Mucosa of descending colon (tissue), 3 donors: ENCODE data around the gene SLC9A9. TPM values are rescaled to one million over a fixed set of nuclear protein-coding genes. Genes with fewer than 3 reads are reported as not detected.
"Not testable (repeated sequence)": the region's sequence is repeated elsewhere in the genome, so short reads cannot be mapped to it uniquely, and the experiment has no call there.

ENCODE experiments used
- ATAC-seq: fragments of 200-7000 bp; cut with Tn5 transposase; one replicate; pipeline ENCODE4 v1.9.1; 2020; ENCODE audit warnings: mild to moderate bottlenecking, moderate library complexity
- DNase-seq, 3 donors: peaks; one replicate each; pipeline ENCODE4 v3.0.0-alpha.2; 2020
- H3K36me3 ChIP-seq: fragments of 200-600 bp; one replicate; pipeline ENCODE4 v1.8.0; 2021; ENCODE audit warnings: low read depth, mild to moderate bottlenecking
- H3K4me1 ChIP-seq: fragments of 200-600 bp; one replicate; pipeline ENCODE4 v1.8.0; 2021; ENCODE audit warnings: low read depth, mild to moderate bottlenecking
- H3K4me3 ChIP-seq: fragments of 200-600 bp; one replicate; pipeline ENCODE4 v1.8.0; 2021; ENCODE audit warnings: mild to moderate bottlenecking
- H3K9me3 ChIP-seq: fragments of 200-600 bp; one replicate; pipeline ENCODE4 v1.8.0; 2021; ENCODE audit warnings: mild to moderate bottlenecking
- CTCF ChIP-seq: fragments of 200-600 bp; IDR thresholded peaks from one replicate; pipeline ENCODE4 v1.8.0; 2022; ENCODE audit warnings: antibody characterized with exemption, mild to moderate bottlenecking
- intact Hi-C, 2 donors: fragments of 100-400 bp; cut with DNase I in 1 of 2; cut with micrococcal nuclease in 1 of 2; formaldehyde crosslinking; loops; one replicate each; pipeline versions ENCODE4 v1.11.0 to v1.11.1; 2022; cut with DNase I, micrococcal nuclease
- total RNA-seq, 3 donors: library from RNA; stranded (reverse); fragmentation: NEBNext Ultra II Directional in 2 of 3; extraction: Animal tissue kit (Norgen Biotek cat#: 25700) in 2 of 3; gene quantifications; one replicate each; pipeline versions ENCODE4 v1.2.1 to v1.2.4, GENCODE V29; 2021 to 2023
- donor health status: DM: no; HTN: no; CAD: no; lungs with moderate emphysema.
- donor health status: DM: no; HTN: no; CAD: no.
- donor health status: DM: no; HTN: yes; CAD: no.

Gene SLC9A9
- total RNA-seq, 3 donors from 2014 or later, result 3.2 to 18.2 (median 6.8) TPM

GRCh38 chr3:143529018-143529478 lies 319.2 kb downstream of the SLC9A9 start:
- Histone ChIP-seq H3K36me3 (no peaks in the 10 kb centered on the region), H3K4me3 (no peak overlapping the region), H3K9me3 (no peaks in the 10 kb centered on the region), H3K4me1 (no peaks in the 10 kb centered on the region)
- DNase-seq (peak in 1 of 3 donors; percentile 49), ATAC-seq (peak; percentile 67)
- no peak for TF ChIP-seq CTCF
- intact Hi-C loops, result no loop called here

GRCh38 chr3:143526011-143526545 lies 322.2 kb downstream of the SLC9A9 start:
- Histone ChIP-seq H3K36me3 (no peaks in the 10 kb centered on the region), H3K9me3 (no peaks in the 10 kb centered on the region), H3K4me3 (no peak overlapping the region), H3K4me1 (no peaks in the 10 kb centered on the region)
- ATAC-seq, result no peak
- intact Hi-C loops, result no loop called here
- no peak for TF ChIP-seq CTCF
- no peak for DNase-seq

- Histone ChIP-seq H3K4me1 (no peaks in the 10 kb centered on the region), H3K4me3 (no peak overlapping the region), H3K9me3 (no peaks in the 10 kb centered on the region), H3K36me3 (no peaks in the 10 kb centered on the region)
- TF ChIP-seq CTCF, result no peak
- intact Hi-C loops, result no loop called here
- no peak for DNase-seq
- no peak for ATAC-seq
These were observed 322.9 kb downstream of the SLC9A9 start for GRCh38 chr3:143525408-143525807.

- TF ChIP-seq CTCF, result no peak
- no peaks in the 10 kb centered on the region for H3K9me3 ChIP-seq
These were observed 326.5 kb downstream of the SLC9A9 start for GRCh38 chr3:143521803-143522202.

GRCh38 chr3:143517131-143517530 lies 331.1 kb downstream of the SLC9A9 start:
- intact Hi-C loops, H3K4me1 ChIP-seq, H3K36me3 ChIP-seq: not testable (repeated sequence)

More at GRCh38 chr3:143521803-143522202, 326.5 kb downstream of the SLC9A9 start:
- ATAC-seq, result no peak
- no peak for DNase-seq
- intact Hi-C loops, result no loop called here
- no peak overlapping the region for H3K4me3 ChIP-seq
- no peaks in the 10 kb centered on the region for H3K36me3 ChIP-seq
- H3K4me1 ChIP-seq, result no peaks in the 10 kb centered on the region

GRCh38 chr3:143514874-143515273 lies 333.4 kb downstream of the SLC9A9 start:
- intact Hi-C loops, result loop anchor here in 1 of 2 donors (5.0 kb wide), 1 partner anchor 67 kb away; no protein-coding TSS in a partner anchor
- no peaks in the 10 kb centered on the region for H3K36me3 ChIP-seq
- H3K4me1 ChIP-seq, result no peaks in the 10 kb centered on the region
- TF ChIP-seq CTCF, result no peak
- H3K4me3 ChIP-seq, result no peak overlapping the region
- H3K9me3 ChIP-seq, result no peaks in the 10 kb centered on the region
- ATAC-seq (no peak), DNase-seq (no peak)

More at GRCh38 chr3:143517131-143517530, 331.1 kb downstream of the SLC9A9 start:
- not testable (repeated sequence) for H3K4me3 ChIP-seq, ATAC-seq, H3K9me3 ChIP-seq, DNase-seq
